GM23338 (cell line): ENCODE measurements around the gene SRSF3.

Experiments
- CREB1 ChIP-seq: fragments of 250-450 bp; sonication (Bioruptor Pico); IDR thresholded peaks from 2 replicates; pipeline ENCODE4 v1.5.0; 2020; ENCODE audit warnings: low read depth, mild to moderate bottlenecking, moderate library complexity
- CTCF ChIP-seq, 2 experiments: fragments of 200-600 bp in 1 of 2; sonication (generic) in 1 of 2; conservative IDR thresholded peaks; 2 replicates each; pipeline versions ENCODE4 v1.5.1 to v1.6.1; 2016 to 2017; ENCODE audit warnings: antibody characterized with exemption in 2 of 2, low read depth in 2 of 2, mild to moderate bottlenecking in 2 of 2, moderate library complexity in 1 of 2
- ETS1 ChIP-seq: IDR thresholded peaks from 2 replicates; pipeline ENCODE4 v1.6.1; 2016; ENCODE audit warnings: antibody characterized with exemption
- EZH2 ChIP-seq: fragments of 200-600 bp; sonication (generic); IDR thresholded peaks from one replicate; pipeline ENCODE4 v1.8.0; 2017; ENCODE audit warnings: antibody characterized with exemption, mild to moderate bottlenecking, low read depth; ENCODE audit not compliant: unreplicated experiment
- EZH2phosphoT487 ChIP-seq: fragments of 200-600 bp; sonication (generic); IDR thresholded peaks from one replicate; pipeline ENCODE4 v1.8.1; 2018; ENCODE audit warnings: antibody characterized with exemption; ENCODE audit not compliant: unreplicated experiment
- JUNB ChIP-seq: IDR thresholded peaks from one replicate; pipeline ENCODE4 v1.6.1; 2016; ENCODE audit warnings: antibody characterized with exemption; ENCODE audit not compliant: unreplicated experiment
- NANOG ChIP-seq: IDR thresholded peaks from 2 replicates; pipeline ENCODE4 v1.6.1; 2016; ENCODE audit warnings: antibody characterized with exemption, borderline replicate concordance
- POLR2AphosphoS5 ChIP-seq: IDR thresholded peaks from 2 replicates; pipeline ENCODE4 v1.6.1; 2016; ENCODE audit warnings: antibody characterized with exemption, low read depth
- REST ChIP-seq: IDR thresholded peaks from one replicate; pipeline ENCODE4 v1.6.1; 2018; ENCODE audit warnings: antibody characterized with exemption; ENCODE audit not compliant: unreplicated experiment
- STAT1 ChIP-seq: IDR thresholded peaks from one replicate; pipeline ENCODE4 v1.6.1; 2016; ENCODE audit warnings: antibody characterized with exemption; ENCODE audit not compliant: unreplicated experiment
- ZNF114 ChIP-seq: fragments of 250-450 bp; sonication (Bioruptor Pico); IDR thresholded peaks from 2 replicates; pipeline ENCODE4 v1.5.0; 2020; ENCODE audit warnings: mild to moderate bottlenecking, moderate library complexity
- ZNF331 ChIP-seq: fragments of 250-450 bp; sonication (Bioruptor Pico); IDR thresholded peaks from 2 replicates; pipeline ENCODE4 v1.5.0; 2020; ENCODE audit warnings: low read depth, mild to moderate bottlenecking, moderate library complexity
- ZNF462 ChIP-seq: fragments of 250-450 bp; sonication (Bioruptor Pico); IDR thresholded peaks from 2 replicates; pipeline ENCODE4 v1.5.0; 2020; ENCODE audit warnings: mild to moderate bottlenecking, moderate library complexity

GRCh38 chr6:36586606-36587005 lies 7.6 kb upstream of the SRSF3 start:
- TF ChIP-seq CTCF (conservative IDR thresholded peaks at IDR 0.05; ENCODE audit: low read depth in 2 of 2) (no peak), EZH2 (no peak), JUNB (no peak), POLR2AphosphoS5 (no peak), REST (no peak), NANOG (no peak), EZH2phosphoT487 (no peak), ETS1 (no peak), CREB1 (CRISPR knock-in tag) (no peak), ZNF462 (CRISPR knock-in tag) (no peak), ZNF114 (no peak), STAT1 (no peak), ZNF331 (CRISPR knock-in tag) (no peak)
